GM23248 (cell line): Measurements from ENCODE around the gene TELO2. TPM values are rescaled to one million over a fixed set of nuclear protein-coding genes. Genes with fewer than 3 reads are reported as not detected.

Experiments
- DNase-seq: peaks from one replicate; pipeline ENCODE4 v3.0.0-alpha.2; 2015
- H2AFZ ChIP-seq: fragments of 200-600 bp; sonication (generic); 2 replicates; pipeline ENCODE4 v1.6.1; 2016; ENCODE audit warnings: antibody characterized with exemption
- H3F3A ChIP-seq: fragments of 200-600 bp; sonication (generic); 2 replicates; pipeline ENCODE4 v1.6.1; 2016; ENCODE audit warnings: mild to moderate bottlenecking, antibody characterized with exemption, mixed run types; ENCODE audit not compliant: insufficient read depth
- H3K27ac ChIP-seq: fragments of 200-600 bp; sonication (generic); 2 replicates; pipeline ENCODE4 v1.5.1; 2016; ENCODE audit warnings: mild to moderate bottlenecking
- H3K27me3 ChIP-seq: fragments of 200-600 bp; sonication (generic); replicated peaks from 2 replicates; pipeline ENCODE4 v1.6.1; 2016; ENCODE audit warnings: mild to moderate bottlenecking; ENCODE audit not compliant: insufficient read depth
- H3K36me3 ChIP-seq: fragments of 200-600 bp; sonication (generic); 2 replicates; pipeline ENCODE4 v1.6.1; 2016; ENCODE audit warnings: low read depth, mild to moderate bottlenecking
- H3K4me1 ChIP-seq: fragments of 200-600 bp; sonication (generic); 2 replicates; pipeline ENCODE4 v1.6.1; 2016; ENCODE audit warnings: mild to moderate bottlenecking; ENCODE audit not compliant: insufficient read depth
- H3K4me2 ChIP-seq: fragments of 200-600 bp; sonication (generic); one replicate; pipeline ENCODE4 v1.6.1; 2016; ENCODE audit warnings: mild to moderate bottlenecking; ENCODE audit not compliant: unreplicated experiment
- H3K4me3 ChIP-seq: fragments of 200-600 bp; sonication (generic); 2 replicates; pipeline ENCODE4 v1.5.1; 2016; ENCODE audit warnings: mild to moderate bottlenecking
- H3K79me2 ChIP-seq: fragments of 200-600 bp; sonication (generic); 2 replicates; pipeline ENCODE4 v1.6.1; 2016; ENCODE audit warnings: mild to moderate bottlenecking; ENCODE audit not compliant: insufficient read depth
- H3K9ac ChIP-seq: fragments of 200-600 bp; sonication (generic); 2 replicates; pipeline ENCODE4 v1.6.1; 2016; ENCODE audit warnings: mild to moderate bottlenecking
- H3K9me2 ChIP-seq: fragments of 200-600 bp; sonication (generic); 2 replicates; pipeline ENCODE4 v1.6.1; 2016; ENCODE audit warnings: mixed run types, mild to moderate bottlenecking, moderate library complexity; ENCODE audit not compliant: insufficient read depth
- H3K9me3 ChIP-seq: fragments of 200-600 bp; sonication (generic); one replicate; pipeline ENCODE4 v1.6.1; 2017; ENCODE audit warnings: low read depth
- H4K20me1 ChIP-seq: fragments of 200-600 bp; sonication (generic); 2 replicates; pipeline ENCODE4 v1.6.0; 2016; ENCODE audit not compliant: insufficient read depth
- EZH2 ChIP-seq: fragments of 200-600 bp; sonication (generic); IDR thresholded peaks from 2 replicates; pipeline ENCODE4 v1.6.1; 2018; ENCODE audit warnings: antibody characterized with exemption, mild to moderate bottlenecking; ENCODE audit not compliant: insufficient read depth, poor library complexity, severe bottlenecking
- EZH2phosphoT487 ChIP-seq: fragments of 200-600 bp; sonication (generic); IDR thresholded peaks from 2 replicates; pipeline ENCODE4 v1.6.1; 2018; ENCODE audit warnings: antibody characterized with exemption, moderate library complexity, mild to moderate bottlenecking, low read depth; ENCODE audit not compliant: insufficient read depth
- WGBS, 2 experiments: methylation state at CpG; one replicate each; pipeline ENCODE4 v1.1.6; 2015 to 2017; ENCODE audit warnings: low lambda C conversion rate in 2 of 2, low coverage in 1 of 2; ENCODE audit errors: missing lambda C conversion rate in 2 of 2; 5-methylcytosine and 5-hydroxymethylcytosine counted together
- in situ Hi-C: fragments of 300-500 bp; cut with MboI; formaldehyde crosslinking; loops from 2 replicates; pipeline ENCODE4 v1.15.0; 2020
- polyA plus RNA-seq: library from polyadenylated mRNA; unstranded; fragments of >200 nt; fragmentation: Nextera tagmentation; extraction: Ambion mirVana; gene quantifications from 2 replicates; pipeline ENCODE4 v1.2.1, GENCODE V29; 2016
- total RNA-seq: library from RNA; depleted of rRNA; stranded (reverse); fragments of >200 nt; shearing (Covaris generic); gene quantifications from 2 replicates; pipeline ENCODE4 v1.2.3, GENCODE V29; 2014

The TELO2 gene
- total and polyA plus RNA-seq, 2 experiments from 2014 or later: 29.3 to 30.5 TPM

GRCh38 chr16:1506494-1507213 lies 13.5 kb downstream of the TELO2 start:
- H3K4me3 ChIP-seq: no peak overlapping the region
- H3K36me3 ChIP-seq: peaks cover 7% of the 10 kb centered on the region; the same call in 1 of the 2 replicates
- no peak overlapping the region for H3K27ac ChIP-seq
- no peaks in the 10 kb centered on the region for H3K27me3 ChIP-seq
- H3K79me2 ChIP-seq: no peaks in the 10 kb centered on the region
- TF ChIP-seq EZH2phosphoT487 (no peak), EZH2 (no peak)
- H3K9ac ChIP-seq: no peak overlapping the region
- WGBS, 2 experiments: 87 to 93% methylated on average over 29 to 34 of the region's 37 CpGs
- in situ Hi-C loops: no loop called here
- H3K4me2 ChIP-seq: no peak overlapping the region
- DNase-seq: no peak
- no peaks in the 10 kb centered on the region for H4K20me1 ChIP-seq
- no peaks in the 10 kb centered on the region for H3K9me2 ChIP-seq
- no peaks in the 10 kb centered on the region for H3F3A ChIP-seq
- no peaks in the 10 kb centered on the region for H3K4me1 ChIP-seq
- no peak overlapping the region for H2AFZ ChIP-seq
- no peaks in the 10 kb centered on the region for H3K9me3 ChIP-seq

GRCh38 chr16:1508494-1509187 lies 15.5 kb downstream of the TELO2 start:
- Histone ChIP-seq H3K9me2 (no peaks in the 10 kb centered on the region), H3K27ac (no peak overlapping the region), H3K9ac (no peak overlapping the region), H3K4me1 (no peaks in the 10 kb centered on the region), H3F3A (no peaks in the 10 kb centered on the region), H3K36me3 (no peaks in the 10 kb centered on the region), H3K27me3 (no peaks in the 10 kb centered on the region), H3K79me2 (no peaks in the 10 kb centered on the region), H2AFZ (no peak overlapping the region), H4K20me1 (no peaks in the 10 kb centered on the region), H3K9me3 (no peaks in the 10 kb centered on the region), H3K4me3 (no peak overlapping the region), H3K4me2 (no peak overlapping the region)
- in situ Hi-C loops: no loop called here
- DNase-seq: no peak
- TF ChIP-seq EZH2phosphoT487: no peak
- WGBS, 2 experiments: 81 to 82% methylated on average over 20 to 24 of the region's 24 CpGs

DNA sequence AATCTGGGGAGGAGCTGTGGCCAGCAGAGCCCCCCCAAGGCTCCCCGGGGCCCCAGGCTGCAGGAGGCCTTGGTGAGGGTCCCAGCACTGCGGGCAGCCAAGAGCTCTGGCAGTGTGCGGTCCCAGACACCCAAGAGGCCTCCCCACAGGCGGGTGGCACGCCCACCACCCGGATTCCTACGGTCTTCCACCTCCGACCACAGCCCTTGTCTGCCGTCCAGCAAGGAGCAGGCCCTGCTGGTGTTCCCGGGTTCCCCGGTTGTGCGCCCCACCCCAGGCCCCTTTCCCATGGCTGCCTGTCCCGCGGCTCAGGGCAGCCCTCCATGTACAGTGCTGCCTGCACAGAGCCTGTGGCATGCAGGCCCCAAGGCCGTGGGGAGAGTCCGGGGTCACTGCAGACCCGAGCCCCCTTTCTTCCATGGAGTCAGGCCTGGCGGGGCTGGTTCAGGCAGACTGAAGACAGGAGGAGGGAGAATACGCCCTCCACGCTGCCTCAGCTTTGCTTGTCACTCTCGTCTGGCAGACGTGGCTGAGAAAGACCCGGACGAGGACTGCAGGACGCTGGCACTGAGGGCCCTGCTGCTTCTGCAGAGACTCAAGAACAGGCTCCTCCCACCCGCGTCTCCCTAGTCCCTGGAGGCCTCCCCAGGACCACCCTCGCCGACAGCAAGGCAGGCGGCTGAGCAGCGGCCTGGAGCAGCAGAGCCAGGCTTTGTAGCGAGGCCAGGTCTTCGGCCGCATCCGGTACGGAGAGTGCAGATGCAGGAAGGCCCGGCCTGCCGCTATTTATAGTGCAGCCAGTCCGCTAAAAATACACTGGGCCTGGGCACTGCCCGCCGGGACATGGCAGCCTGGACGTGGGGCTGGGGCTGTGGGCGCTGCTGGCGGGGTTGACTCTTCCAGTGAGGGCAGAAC lies 16.4 kb downstream of the TELO2 start:
- Histone ChIP-seq H3F3A (no peaks in the 10 kb centered on the region), H3K27me3 (no peaks in the 10 kb centered on the region), H3K4me2 (no peak overlapping the region), H4K20me1 (no peaks in the 10 kb centered on the region), H3K79me2 (no peaks in the 10 kb centered on the region), H3K4me3 (no peak overlapping the region), H3K36me3 (no peaks in the 10 kb centered on the region), H2AFZ (no peak overlapping the region), H3K9ac (no peak overlapping the region), H3K4me1 (no peaks in the 10 kb centered on the region), H3K9me3 (no peaks in the 10 kb centered on the region), H3K9me2 (no peaks in the 10 kb centered on the region), H3K27ac (no peak overlapping the region)
- 90 to 92% methylated on average over 37 to 44 of the region's 44 CpGs for WGBS, 2 experiments
- in situ Hi-C loops: no loop called here
- TF ChIP-seq EZH2 (no peak), EZH2phosphoT487 (no peak)
- DNase-seq: no peak

DNA sequence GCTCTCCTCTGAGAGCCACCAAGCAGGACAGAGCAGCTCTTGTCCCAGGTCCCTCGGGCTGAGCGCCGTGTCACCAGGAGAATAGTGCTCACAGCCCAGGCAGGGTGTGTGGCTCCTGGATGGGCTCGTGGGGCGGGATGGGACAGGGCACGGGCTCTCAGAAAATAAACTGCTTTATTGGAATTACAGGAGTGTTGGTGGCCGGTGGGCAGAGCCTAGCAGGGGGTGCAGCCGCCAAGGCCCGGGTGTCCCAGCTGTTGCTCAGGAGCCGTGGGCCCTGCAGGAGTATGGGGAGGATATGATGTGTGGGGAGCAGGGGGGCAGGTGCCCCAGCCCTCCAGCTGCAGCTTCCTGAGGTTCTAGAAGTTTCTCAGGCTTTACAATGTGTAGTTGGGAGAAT lies 17.1 kb downstream of the TELO2 start:
- Histone ChIP-seq H3K9ac (no peak overlapping the region), H3K79me2 (no peaks in the 10 kb centered on the region), H3K4me2 (no peak overlapping the region), H3K27ac (no peak overlapping the region), H2AFZ (no peak overlapping the region), H3K27me3 (no peaks in the 10 kb centered on the region), H3K9me2 (no peaks in the 10 kb centered on the region), H3F3A (no peaks in the 10 kb centered on the region), H3K36me3 (no peaks in the 10 kb centered on the region), H4K20me1 (no peaks in the 10 kb centered on the region), H3K4me1 (no peaks in the 10 kb centered on the region), H3K9me3 (no peaks in the 10 kb centered on the region), H3K4me3 (no peak overlapping the region)
- TF ChIP-seq EZH2phosphoT487 (no peak), EZH2 (no peak)
- no peak for DNase-seq
- in situ Hi-C loops: no loop called here
- 80 to 82% methylated on average over 9 to 10 of the region's 10 CpGs for WGBS, 2 experiments
